NAMALWA (cell line): ENCODE results near the gene PCDHGC3.
A peak's percentile ranks its signal among the peaks of the same experiment; 100 is the strongest.
"Not testable (repeated sequence)": the region's sequence is repeated elsewhere in the genome, so short reads cannot be mapped to it uniquely, and the experiment has no call there.

ENCODE experiments used
- DNase-seq: peaks from one replicate; pipeline ENCODE4 v3.0.0-alpha.2; 2015; ENCODE audit warnings: low spot score

The PCDHGC3 gene

DNA sequence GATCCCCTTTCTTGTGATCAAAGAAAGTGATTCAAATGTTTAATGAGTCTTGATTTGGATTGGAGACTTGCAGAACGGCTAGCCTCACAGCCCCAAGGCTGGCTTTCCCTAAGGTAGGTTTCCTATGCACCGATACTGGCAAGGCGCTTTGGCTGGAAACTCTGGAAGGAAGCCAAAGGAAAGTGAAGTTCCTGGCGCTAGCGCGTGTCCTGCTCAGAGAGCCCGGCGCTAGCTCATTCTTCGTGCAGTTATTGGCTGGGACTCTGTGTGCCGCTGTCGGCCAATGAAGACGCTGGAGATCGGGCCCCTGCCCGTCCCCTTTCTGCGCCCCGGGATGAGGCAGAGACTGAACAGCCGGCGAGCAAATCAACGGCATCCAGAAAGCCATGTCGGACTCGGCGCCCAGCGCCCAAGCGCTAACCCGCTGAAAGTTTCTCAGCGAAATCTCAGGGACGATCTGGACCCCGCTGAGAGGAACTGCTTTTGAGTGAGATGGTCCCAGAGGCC is at the start of gene PCDHGC3:
PCDHGC3 (plus strand) TSS at position 342 of the 507 bp plus-strand sequence; CDS start at position 493, 151 bp downstream.
- peak; percentile 89 for DNase-seq

DNA sequence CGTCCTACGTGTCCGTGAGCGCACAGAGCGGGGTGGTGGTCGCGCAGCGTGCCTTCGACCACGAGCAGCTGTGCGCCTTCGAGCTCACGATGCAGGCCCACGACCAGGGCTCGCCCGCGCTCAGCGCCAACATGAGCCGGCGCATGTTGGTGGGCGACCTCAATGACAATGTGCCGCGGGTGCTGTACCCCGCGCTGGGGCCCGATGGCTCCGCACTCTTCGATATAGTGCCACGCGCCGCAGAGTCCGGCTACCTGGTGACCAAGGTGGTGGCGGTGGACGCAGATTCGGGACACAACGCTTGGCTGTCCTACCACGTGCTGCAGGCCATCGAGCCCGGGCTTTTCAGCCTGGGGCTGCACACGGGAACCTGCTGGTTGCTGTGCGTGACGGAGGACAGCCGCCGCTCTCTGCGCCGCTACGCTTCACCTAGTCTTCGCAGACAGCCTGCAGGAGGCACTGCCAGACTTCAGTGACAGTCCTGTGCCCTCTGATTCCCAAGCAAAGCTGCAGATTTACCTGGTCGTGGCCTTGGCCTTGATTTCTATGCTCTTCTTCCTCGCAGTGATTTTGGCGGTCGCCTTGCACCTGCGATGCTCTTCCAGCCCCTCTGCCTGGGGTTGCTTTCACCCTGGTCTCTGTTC is 47.9 kb upstream of the PCDHGC3 start:
- no peak for DNase-seq

DNA sequence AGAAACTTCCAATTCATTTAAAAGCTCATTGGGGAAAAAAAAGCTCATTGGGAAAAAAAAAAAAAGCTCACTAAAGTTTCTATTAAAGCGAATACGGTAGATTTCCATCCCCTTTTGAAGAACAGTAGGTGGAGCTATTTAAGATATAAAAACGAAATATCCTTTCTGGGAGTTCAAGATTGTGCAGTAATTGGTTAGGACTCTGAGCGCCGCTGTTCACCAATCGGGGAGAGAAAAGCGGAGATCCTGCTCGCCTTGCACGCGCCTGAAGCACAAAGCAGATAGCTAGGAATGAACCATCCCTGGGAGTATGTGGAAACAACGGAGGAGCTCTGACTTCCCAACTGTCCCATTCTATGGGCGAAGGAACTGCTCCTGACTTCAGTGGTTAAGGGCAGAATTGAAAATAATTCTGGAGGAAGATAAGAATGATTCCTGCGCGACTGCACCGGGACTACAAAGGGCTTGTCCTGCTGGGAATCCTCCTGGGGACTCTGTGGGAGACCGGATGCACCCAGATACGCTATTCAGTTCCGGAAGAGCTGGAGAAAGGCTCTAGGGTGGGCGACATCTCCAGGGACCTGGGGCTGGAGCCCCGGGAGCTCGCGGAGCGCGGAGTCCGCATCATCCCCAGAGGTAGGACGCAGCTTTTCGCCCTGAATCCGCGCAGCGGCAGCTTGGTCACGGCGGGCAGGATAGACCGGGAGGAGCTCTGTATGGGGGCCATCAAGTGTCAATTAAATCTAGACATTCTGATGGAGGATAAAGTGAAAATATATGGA is 45.2 kb upstream of the PCDHGC3 start, which contains the start of gene PCDHGA12:
PCDHGA12 (plus strand) TSS at position 176 of the 782 bp plus-strand sequence; CDS start at position 429, 253 bp downstream.
- peak; percentile 81 for DNase-seq

DNA sequence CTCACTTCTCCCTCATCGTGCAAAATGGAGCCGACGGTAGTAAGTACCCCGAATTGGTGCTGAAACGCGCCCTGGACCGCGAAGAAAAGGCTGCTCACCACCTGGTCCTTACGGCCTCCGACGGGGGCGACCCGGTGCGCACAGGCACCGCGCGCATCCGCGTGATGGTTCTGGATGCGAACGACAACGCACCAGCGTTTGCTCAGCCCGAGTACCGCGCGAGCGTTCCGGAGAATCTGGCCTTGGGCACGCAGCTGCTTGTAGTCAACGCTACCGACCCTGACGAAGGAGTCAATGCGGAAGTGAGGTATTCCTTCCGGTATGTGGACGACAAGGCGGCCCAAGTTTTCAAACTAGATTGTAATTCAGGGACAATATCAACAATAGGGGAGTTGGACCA is 44.5 kb upstream of the PCDHGC3 start:
- no peak for DNase-seq

DNA sequence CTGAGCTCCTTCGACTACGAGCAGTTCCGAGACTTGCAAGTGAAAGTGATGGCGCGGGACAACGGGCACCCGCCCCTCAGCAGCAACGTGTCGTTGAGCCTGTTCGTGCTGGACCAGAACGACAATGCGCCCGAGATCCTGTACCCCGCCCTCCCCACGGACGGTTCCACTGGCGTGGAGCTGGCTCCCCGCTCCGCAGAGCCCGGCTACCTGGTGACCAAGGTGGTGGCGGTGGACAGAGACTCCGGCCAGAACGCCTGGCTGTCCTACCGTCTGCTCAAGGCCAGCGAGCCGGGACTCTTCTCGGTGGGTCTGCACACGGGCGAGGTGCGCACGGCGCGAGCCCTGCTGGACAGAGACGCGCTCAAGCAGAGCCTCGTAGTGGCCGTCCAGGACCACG is 43.5 kb upstream of the PCDHGC3 start:
- DNase-seq, result not testable (repeated sequence)

DNA sequence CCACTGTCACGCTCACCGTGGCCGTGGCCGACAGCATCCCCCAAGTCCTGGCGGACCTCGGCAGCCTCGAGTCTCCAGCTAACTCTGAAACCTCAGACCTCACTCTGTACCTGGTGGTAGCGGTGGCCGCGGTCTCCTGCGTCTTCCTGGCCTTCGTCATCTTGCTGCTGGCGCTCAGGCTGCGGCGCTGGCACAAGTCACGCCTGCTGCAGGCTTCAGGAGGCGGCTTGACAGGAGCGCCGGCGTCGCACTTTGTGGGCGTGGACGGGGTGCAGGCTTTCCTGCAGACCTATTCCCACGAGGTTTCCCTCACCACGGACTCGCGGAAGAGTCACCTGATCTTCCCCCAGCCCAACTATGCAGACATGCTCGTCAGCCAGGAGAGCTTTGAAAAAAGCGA is 43.0 kb upstream of the PCDHGC3 start:
- DNase-seq, result not testable (repeated sequence)

DNA sequence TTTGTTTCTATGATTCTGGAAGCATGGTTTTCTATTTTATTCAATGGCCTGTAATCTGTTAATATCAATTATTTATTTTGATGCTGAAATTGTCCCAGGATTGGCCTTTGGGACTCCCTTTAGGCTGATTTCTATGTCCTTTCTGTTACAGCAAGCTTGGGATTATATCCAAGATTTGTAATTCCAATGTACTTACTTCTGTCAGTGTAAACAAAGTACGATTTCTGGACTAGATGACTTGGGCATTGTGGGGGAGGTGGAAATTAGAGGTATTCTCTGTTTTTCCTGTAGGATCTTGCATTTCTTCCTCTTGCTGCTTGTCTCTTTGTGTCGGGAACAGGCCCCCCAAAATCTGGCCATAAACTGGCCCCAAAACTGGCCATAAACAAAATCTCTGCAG is 41.8 kb upstream of the PCDHGC3 start:
- DNase-seq, result no peak

DNA sequence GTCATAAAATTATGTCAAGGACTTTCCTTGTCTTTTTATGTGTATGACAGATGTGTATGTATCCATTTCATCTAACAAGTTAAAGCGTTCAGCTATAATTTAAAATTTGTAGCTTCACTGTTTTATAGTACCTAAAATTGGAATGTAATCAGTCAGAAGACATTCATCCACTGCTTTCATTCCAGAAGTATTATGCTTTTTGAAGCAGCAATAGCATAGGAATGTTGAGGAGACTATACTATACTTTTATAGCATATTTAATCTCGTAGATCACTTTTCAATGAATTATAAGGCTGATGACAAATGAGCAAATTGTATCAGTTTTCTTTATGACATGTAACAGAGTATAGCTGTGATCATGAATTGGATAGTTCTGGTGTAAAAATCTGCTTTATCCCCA is 38.5 kb upstream of the PCDHGC3 start:
- DNase-seq, result no peak

DNA sequence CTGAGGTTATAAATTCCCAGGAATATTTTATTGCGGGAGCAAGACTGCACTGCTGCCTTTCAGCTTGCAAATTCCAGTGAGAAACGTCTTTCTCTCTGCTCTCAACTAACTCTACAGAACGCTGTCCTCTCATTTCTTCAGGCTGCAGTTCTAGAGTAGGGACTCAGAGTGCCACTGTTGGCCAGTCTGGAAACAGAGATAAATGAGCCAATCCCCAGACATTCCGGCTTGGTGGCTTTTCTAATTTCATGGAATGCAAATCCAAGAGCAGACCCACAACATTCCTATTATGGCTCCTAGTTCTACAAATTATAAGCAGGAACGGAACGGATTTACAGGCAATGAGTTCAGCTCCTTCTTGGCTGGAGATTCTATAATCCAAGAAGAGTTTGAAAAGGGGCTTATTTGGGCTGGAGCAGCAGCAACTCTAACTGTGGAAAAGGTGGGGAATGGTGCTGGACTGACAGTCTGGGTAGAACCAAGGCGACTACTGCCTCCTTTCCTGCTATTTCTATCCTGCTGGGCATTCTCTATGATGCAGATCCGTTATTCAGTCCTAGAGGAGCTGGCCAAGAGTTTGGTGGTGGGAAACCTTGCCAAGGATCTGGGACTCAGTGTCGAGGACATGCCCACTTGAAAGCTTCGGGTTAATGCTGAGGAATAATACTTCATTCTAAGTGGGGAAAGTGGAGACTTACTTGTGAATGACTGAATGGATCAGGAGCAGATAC is 36.2 kb upstream of the PCDHGC3 start:
- no peak for DNase-seq

DNA sequence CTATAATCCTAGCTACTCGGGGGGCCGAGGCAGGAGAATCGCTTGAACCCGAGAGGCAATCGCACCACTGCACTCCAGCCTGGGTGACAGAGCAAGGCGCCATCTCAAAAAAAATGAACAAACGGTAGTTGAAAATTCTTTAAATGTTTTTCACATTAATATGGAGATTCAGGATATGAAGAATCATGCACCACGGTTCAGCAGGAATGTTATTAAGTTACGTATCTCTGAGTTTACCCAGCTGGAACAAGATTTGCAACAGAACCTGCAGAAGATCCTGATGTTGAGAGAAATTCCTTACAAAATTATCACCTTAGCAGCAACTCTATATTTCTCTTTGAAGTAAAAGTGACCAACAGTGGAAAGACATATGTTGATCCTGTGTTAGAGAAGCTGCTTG is 35.4 kb upstream of the PCDHGC3 start:
- no peak for DNase-seq

DNA sequence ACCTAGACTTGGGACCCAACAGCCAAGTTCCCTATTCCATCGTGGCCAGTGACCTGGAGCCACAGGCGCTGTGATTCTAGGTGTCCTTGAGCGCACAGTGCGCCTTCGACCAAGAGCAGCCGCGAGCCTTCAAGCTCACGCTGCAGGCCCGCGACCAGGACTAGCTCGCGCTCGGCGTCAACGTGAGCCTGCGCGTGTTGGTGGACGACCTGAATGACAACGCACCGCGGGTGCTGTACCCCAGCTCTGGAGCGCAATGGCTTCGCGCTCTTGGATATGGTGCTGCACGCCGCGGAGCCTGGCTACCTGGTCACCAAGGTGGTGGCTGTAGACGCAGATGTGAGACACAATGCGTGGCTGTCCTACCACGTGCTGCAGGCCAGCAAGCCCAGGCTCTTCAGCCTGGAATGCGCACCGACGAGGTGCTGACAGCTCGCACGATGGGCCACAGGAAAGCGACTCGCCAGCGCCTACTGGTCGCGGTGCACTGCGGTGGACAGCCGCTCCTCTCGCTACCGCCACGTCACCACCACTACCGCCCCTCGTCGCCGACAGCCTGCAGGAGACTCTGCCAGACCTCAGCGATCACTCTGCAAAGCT is 34.1 kb upstream of the PCDHGC3 start:
- no peak for DNase-seq

DNA sequence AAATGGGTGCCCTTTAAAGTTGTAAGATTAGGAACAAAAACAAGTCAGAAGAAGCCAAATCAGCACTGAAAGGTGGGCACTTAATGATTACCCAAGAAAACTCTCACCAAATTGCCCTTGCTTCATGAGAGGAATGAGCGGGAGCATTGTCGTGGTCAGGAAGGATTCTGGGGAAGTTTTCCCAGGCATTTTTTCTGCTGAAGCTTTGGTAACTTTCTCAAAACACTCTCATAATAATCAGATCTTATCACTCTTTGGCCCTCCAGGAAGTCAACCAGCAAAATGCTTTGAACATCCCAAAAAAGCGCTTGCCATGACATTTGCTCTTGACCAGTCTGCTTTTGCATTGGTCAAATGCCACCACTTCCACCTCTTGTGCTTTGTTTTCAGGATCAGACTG is 10.4 kb upstream of the PCDHGC3 start:
- no peak for DNase-seq

DNA sequence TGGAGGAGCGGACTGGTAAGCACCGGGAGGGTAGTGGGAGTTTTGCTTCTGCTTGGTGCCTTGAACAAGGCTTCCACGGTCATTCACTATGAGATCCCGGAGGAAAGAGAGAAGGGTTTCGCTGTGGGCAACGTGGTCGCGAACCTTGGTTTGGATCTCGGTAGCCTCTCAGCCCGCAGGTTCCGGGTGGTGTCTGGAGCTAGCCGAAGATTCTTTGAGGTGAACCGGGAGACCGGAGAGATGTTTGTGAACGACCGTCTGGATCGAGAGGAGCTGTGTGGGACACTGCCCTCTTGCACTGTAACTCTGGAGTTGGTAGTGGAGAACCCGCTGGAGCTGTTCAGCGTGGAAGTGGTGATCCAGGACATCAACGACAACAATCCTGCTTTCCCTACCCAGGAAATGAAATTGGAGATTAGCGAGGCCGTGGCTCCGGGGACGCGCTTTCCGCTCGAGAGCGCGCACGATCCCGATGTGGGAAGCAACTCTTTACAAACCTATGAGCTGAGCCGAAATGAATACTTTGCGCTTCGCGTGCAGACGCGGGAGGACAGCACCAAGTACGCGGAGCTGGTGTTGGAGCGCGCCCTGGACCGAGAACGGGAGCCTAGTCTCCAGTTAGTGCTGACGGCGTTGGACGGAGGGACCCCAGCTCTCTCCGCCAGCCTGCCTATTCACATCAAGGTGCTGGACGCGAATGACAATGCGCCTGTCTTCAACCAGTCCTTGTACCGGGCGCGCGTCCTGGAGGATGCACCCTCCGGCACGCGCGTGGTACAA is 556 bp downstream of the PCDHGC3 start:
- DNase-seq, result peak; percentile 25

DNA sequence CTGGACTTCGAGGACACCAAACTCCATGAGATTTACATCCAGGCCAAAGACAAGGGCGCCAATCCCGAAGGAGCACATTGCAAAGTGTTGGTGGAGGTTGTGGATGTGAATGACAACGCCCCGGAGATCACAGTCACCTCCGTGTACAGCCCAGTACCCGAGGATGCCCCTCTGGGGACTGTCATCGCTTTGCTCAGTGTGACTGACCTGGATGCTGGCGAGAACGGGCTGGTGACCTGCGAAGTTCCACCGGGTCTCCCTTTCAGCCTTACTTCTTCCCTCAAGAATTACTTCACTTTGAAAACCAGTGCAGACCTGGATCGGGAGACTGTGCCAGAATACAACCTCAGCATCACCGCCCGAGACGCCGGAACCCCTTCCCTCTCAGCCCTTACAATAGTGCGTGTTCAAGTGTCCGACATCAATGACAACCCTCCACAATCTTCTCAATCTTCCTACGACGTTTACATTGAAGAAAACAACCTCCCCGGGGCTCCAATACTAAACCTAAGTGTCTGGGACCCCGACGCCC is 1.3 kb downstream of the PCDHGC3 start:
- no peak for DNase-seq

DNA sequence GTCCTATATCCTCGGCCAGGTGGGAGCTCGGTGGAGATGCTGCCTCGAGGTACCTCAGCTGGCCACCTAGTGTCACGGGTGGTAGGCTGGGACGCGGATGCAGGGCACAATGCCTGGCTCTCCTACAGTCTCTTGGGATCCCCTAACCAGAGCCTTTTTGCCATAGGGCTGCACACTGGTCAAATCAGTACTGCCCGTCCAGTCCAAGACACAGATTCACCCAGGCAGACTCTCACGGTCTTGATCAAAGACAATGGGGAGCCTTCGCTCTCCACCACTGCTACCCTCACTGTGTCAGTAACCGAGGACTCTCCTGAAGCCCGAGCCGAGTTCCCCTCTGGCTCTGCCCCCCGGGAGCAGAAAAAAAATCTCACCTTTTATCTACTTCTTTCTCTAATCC is 2.0 kb downstream of the PCDHGC3 start:
- DNase-seq, result no peak

DNA sequence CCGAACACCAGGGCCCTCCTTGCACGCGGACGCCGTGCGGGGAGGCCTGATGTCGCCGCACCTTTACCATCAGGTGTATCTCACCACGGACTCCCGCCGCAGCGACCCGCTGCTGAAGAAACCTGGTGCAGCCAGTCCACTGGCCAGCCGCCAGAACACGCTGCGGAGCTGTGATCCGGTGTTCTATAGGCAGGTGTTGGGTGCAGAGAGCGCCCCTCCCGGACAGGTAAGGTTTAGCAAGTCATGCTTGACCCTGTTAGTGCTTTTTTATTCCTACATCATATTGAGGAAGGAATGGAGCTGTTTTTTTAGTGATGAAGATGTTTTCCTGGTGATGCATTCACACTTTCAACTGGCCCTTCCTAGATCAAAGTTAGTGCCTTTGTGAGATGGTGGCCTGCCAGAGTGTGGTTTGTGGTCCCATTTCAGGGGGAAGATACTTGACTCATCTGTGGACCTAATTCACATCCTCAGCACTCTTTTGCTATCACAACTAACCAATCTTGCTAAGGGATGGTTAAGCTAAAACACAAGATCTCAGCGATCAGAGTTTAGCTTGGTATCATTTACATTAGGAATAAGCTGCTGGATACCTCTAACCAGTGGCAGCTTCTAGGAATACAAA is 2.7 kb downstream of the PCDHGC3 start:
- DNase-seq, result no peak

DNA sequence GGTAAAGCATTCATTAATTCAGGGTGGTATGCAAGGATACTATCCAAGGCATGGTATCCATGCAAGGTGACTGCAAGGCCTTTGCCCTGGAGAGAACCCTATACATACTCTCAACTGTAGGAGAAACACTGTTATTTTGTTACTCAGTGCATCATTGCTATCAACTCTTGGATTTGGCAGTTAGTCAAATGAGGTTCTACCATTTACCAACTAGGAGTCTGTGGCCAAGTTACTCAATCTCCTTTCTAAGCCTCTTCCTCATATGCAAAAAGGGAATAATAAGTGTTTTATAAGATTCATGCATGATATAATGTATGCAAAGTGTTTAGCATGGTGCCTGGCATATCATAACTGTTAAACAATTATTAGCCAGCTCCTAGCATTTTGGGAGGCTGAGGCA is 4.0 kb downstream of the PCDHGC3 start:
- DNase-seq, result no peak

DNA sequence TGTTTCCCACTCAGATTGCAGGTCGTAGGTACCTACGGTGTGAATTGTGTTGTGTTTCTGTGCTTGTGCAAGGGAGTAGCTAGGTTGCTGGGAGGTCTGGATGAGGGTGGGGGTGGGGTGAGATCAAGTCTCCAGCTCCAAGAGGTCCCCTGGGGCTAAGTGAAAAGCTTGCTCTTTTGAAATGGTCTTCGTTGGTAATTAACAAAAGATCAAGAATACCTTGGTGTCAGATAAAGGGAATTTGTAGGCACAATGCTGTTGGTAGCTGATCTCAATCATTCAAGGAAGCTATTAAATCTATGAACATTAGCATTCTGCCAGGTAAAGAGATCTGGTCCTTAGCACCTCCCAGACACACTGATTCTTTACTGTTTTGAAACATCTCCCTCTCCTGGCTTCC is 8.1 kb downstream of the PCDHGC3 start:
- no peak for DNase-seq

DNA sequence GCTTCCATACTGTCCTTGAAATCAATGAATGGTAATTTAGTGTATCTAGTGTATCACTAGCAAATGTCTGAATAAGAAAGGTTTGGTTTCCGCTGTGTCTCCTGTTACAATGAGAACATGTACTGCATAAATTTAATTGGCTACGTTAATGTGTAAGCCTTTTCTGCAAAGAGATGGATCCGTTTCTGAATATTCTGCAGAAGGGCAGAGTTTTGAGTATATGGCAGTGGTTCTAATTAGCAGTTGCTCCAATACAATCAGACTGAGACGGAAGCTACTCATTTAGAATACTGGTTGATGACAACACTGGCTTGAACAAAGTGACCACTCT is 8.5 kb downstream of the PCDHGC3 start:
- DNase-seq, result no peak

DNA sequence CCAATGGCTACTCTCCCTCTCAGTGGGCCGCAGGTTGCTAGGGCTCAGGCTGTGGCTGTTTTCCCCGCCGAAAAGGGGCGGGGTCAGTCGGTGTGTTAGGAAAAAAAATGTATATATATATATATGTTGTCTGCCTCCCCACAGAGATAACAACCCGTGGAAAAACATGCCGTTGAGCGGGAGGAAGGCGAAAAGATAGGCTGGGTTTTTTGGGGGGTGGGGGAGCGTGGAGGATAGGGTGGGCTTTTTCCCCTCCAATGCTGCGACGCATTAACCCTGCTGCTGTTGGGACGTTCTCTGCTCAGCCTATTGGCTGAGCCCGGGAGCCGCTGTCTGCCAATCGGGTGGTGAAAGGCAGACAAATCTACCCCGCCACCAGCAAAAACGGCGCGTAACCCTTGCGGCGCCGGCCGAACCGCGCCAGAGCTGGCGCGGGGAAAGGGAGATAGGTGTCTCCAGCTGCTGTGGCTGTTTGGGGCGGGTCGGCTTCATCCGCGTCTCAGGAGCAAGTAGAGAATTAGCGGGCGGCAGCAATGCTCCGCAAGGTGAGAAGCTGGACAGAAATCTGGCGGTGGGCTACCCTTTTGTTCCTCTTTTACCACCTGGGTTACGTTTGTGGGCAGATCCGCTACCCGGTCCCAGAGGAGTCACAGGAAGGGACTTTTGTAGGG is 9.0 kb downstream of the PCDHGC3 start, which contains the start of gene PCDHGC4:
PCDHGC4 (plus strand) TSS at position 390 of the 671 bp plus-strand sequence; CDS start at position 534, 144 bp downstream.
- DNase-seq, result no peak
